Measurements from ENCODE around the gene LCP2.

Gene LCP2

GRCh38 chr5:170288551-170288950 lies 9.0 kb downstream of the LCP2 start:
- Histone ChIP-seq H4K20me1 (ENCODE audit: insufficient read depth, low read length) (no peaks in the 10 kb centered on the region), H3K27me3 (ENCODE audit: low read depth, low read length) (peaks cover 69% of the 10 kb centered on the region), H3K4me3 (ENCODE audit: low read length) (no peak overlapping the region), H3K4me2 (ENCODE audit: low read length) (no peak overlapping the region), H3K27ac (ENCODE audit: low read length) (no peak overlapping the region), H3K9ac (ENCODE audit: low read length) (no peak overlapping the region), H3K36me3 (replicated peaks; ENCODE audit: low read depth, low read length) (no peaks in the 10 kb centered on the region), H3K4me1 (ENCODE audit: low read length) (no peaks in the 10 kb centered on the region), H2AFZ (ENCODE audit: low read depth, low read length) (no peak overlapping the region), H3K79me2 (ENCODE audit: low read length) (no peaks in the 10 kb centered on the region), H3K9me3 (ENCODE audit: insufficient read depth, low read length) (0 out of 2 replicates have a peak, but pooled peaks cover 5% of the 10 kb centered on the region)
- TF ChIP-seq CTCF (IDR thresholded peaks at IDR 0.05; ENCODE audit: low read depth, low read length) = no peak
- no peak for TF ChIP-seq EZH2phosphoT487 (IDR thresholded peaks at IDR 0.05; ENCODE audit: low read depth)

GRCh38 chr5:170288151-170288550 lies 9.4 kb downstream of the LCP2 start:
- H3K9me3 ChIP-seq (ENCODE audit: insufficient read depth, low read length) = 0 out of 2 replicates have a peak, but pooled peaks cover 5% of the 10 kb centered on the region
- H3K27me3 ChIP-seq (ENCODE audit: low read depth, low read length) = peaks cover 70% of the 10 kb centered on the region
- no peaks in the 10 kb centered on the region for H4K20me1 ChIP-seq (ENCODE audit: insufficient read depth, low read length)
- H3K4me1 ChIP-seq (ENCODE audit: low read length) = no peaks in the 10 kb centered on the region
- H3K4me3 ChIP-seq (ENCODE audit: low read length) = no peak overlapping the region
- no peaks in the 10 kb centered on the region for H3K36me3 ChIP-seq (replicated peaks; ENCODE audit: low read depth, low read length)
- TF ChIP-seq EZH2phosphoT487 (IDR thresholded peaks at IDR 0.05; ENCODE audit: low read depth) = no peak
- no peak for TF ChIP-seq CTCF (IDR thresholded peaks at IDR 0.05; ENCODE audit: low read depth, low read length)
- no peak overlapping the region for H2AFZ ChIP-seq (ENCODE audit: low read depth, low read length)
- no peak overlapping the region for H3K27ac ChIP-seq (ENCODE audit: low read length)
- no peak overlapping the region for H3K4me2 ChIP-seq (ENCODE audit: low read length)
- no peak overlapping the region for H3K9ac ChIP-seq (ENCODE audit: low read length)
- no peaks in the 10 kb centered on the region for H3K79me2 ChIP-seq (ENCODE audit: low read length)

GRCh38 chr5:170287532-170287931 lies 10.0 kb downstream of the LCP2 start:
- no peaks in the 10 kb centered on the region for H3K4me1 ChIP-seq (ENCODE audit: low read length)
- no peaks in the 10 kb centered on the region for H4K20me1 ChIP-seq (ENCODE audit: insufficient read depth, low read length)
- no peaks in the 10 kb centered on the region for H3K36me3 ChIP-seq (replicated peaks; ENCODE audit: low read depth, low read length)

GRCh38 chr5:170286386-170286925 lies 11.1 kb downstream of the LCP2 start:
- H3K79me2 ChIP-seq (ENCODE audit: low read length) = no peaks in the 10 kb centered on the region
- H3K36me3 ChIP-seq (replicated peaks; ENCODE audit: low read depth, low read length) = no peaks in the 10 kb centered on the region
- H3K27ac ChIP-seq (ENCODE audit: low read length) = no peak overlapping the region
- H2AFZ ChIP-seq (ENCODE audit: low read depth, low read length) = no peak overlapping the region
- no peak overlapping the region for H3K4me3 ChIP-seq (ENCODE audit: low read length)
- H4K20me1 ChIP-seq (ENCODE audit: insufficient read depth, low read length) = no peaks in the 10 kb centered on the region
- no peak for TF ChIP-seq CTCF (IDR thresholded peaks at IDR 0.05; ENCODE audit: low read depth, low read length)
- TF ChIP-seq EZH2phosphoT487 (IDR thresholded peaks at IDR 0.05; ENCODE audit: low read depth) = no peak
- no peak overlapping the region for H3K9ac ChIP-seq (ENCODE audit: low read length)
- 0 out of 2 replicates have a peak, but pooled peaks cover 5% of the 10 kb centered on the region for H3K9me3 ChIP-seq (ENCODE audit: insufficient read depth, low read length)
- H3K4me2 ChIP-seq (ENCODE audit: low read length) = no peak overlapping the region
- peaks cover 61% of the 10 kb centered on the region for H3K27me3 ChIP-seq (ENCODE audit: low read depth, low read length)
- no peaks in the 10 kb centered on the region for H3K4me1 ChIP-seq (ENCODE audit: low read length)

More at GRCh38 chr5:170287532-170287931, 10.0 kb downstream of the LCP2 start:
- no peak overlapping the region for H3K4me2 ChIP-seq (ENCODE audit: low read length)
- H3K27ac ChIP-seq (ENCODE audit: low read length) = no peak overlapping the region
- no peak for TF ChIP-seq CTCF (IDR thresholded peaks at IDR 0.05; ENCODE audit: low read depth, low read length)
- no peak for TF ChIP-seq EZH2phosphoT487 (IDR thresholded peaks at IDR 0.05; ENCODE audit: low read depth)
- H3K79me2 ChIP-seq (ENCODE audit: low read length) = no peaks in the 10 kb centered on the region
- no peak overlapping the region for H3K4me3 ChIP-seq (ENCODE audit: low read length)
- peaks cover 70% of the 10 kb centered on the region for H3K27me3 ChIP-seq (ENCODE audit: low read depth, low read length)
- H3K9me3 ChIP-seq (ENCODE audit: insufficient read depth, low read length) = 0 out of 2 replicates have a peak, but pooled peaks cover 5% of the 10 kb centered on the region
- H3K9ac ChIP-seq (ENCODE audit: low read length) = no peak overlapping the region
- H2AFZ ChIP-seq (ENCODE audit: low read depth, low read length) = no peak overlapping the region
